H9 (cell line): Measurements from ENCODE around the gene AKT1. TPM values are rescaled to one million over a fixed set of nuclear protein-coding genes. Genes with fewer than 3 reads are reported as not detected.

ENCODE experiments used
- DNase-seq: peaks from one replicate; pipeline ENCODE4 v3.0.0-alpha.2; 2017
- H2AFZ ChIP-seq: one replicate; pipeline ENCODE4 v1.6.1; 2013; ENCODE audit warnings: mild to moderate bottlenecking, low read length, control low read depth, moderate library complexity
- H2AK5ac ChIP-seq: 2 replicates; pipeline ENCODE4 v1.6.1; 2013; ENCODE audit warnings: low read length, control low read depth, mixed read lengths; ENCODE audit not compliant: insufficient read length
- H2BK120ac ChIP-seq: one replicate; pipeline ENCODE4 v1.6.1; 2013; ENCODE audit warnings: low read depth, mild to moderate bottlenecking, low read length, control low read depth, inconsistent platforms; ENCODE audit not compliant: poor library complexity, severe bottlenecking
- H2BK12ac ChIP-seq: 2 replicates; pipeline ENCODE4 v1.6.1; 2013; ENCODE audit warnings: low read length, control low read depth, mixed read lengths, low read depth; ENCODE audit not compliant: insufficient read length
- H2BK15ac ChIP-seq: 2 replicates; pipeline ENCODE4 v1.6.1; 2013; ENCODE audit warnings: low read depth, low read length, control low read depth
- H2BK20ac ChIP-seq: one replicate; pipeline ENCODE4 v1.6.1; 2013; ENCODE audit warnings: low read depth, mild to moderate bottlenecking, low read length, control low read depth, inconsistent platforms; ENCODE audit not compliant: poor library complexity, severe bottlenecking
- H2BK5ac ChIP-seq: 2 replicates; pipeline ENCODE4 v1.6.1; 2013; ENCODE audit warnings: low read length, control low read depth, mixed read lengths; ENCODE audit not compliant: insufficient read length
- H3K14ac ChIP-seq: 2 replicates; pipeline ENCODE4 v1.6.1; 2013; ENCODE audit warnings: low read length, control low read depth; ENCODE audit not compliant: insufficient read depth
- H3K18ac ChIP-seq: 2 replicates; pipeline ENCODE4 v1.6.1; 2013; ENCODE audit warnings: low read depth, mild to moderate bottlenecking, mixed read lengths, low read length, control low read depth; ENCODE audit not compliant: insufficient read length
- H3K23ac ChIP-seq: 2 replicates; pipeline ENCODE4 v1.6.1; 2013; ENCODE audit warnings: low read length, control low read depth, mixed read lengths, low read depth; ENCODE audit not compliant: insufficient read length
- H3K23me2 ChIP-seq: 2 replicates; pipeline ENCODE4 v1.6.1; 2013; ENCODE audit warnings: low read depth, mild to moderate bottlenecking, mixed read lengths, low read length, control low read depth; ENCODE audit not compliant: insufficient read length, poor library complexity, severe bottlenecking
- H3K27ac ChIP-seq: 2 replicates; pipeline ENCODE4 v1.5.1; 2013; ENCODE audit warnings: low read length, control low read depth, mixed read lengths, low read depth; ENCODE audit not compliant: insufficient read length
- H3K27me3 ChIP-seq: 2 replicates; pipeline ENCODE4 v1.6.1; 2013; ENCODE audit warnings: low read length, control low read depth, inconsistent platforms; ENCODE audit not compliant: insufficient read depth
- H3K4ac ChIP-seq: 2 replicates; pipeline ENCODE4 v1.6.1; 2013; ENCODE audit warnings: low read depth, mild to moderate bottlenecking, control low read depth, inconsistent platforms, low read length, moderate library complexity
- H3K4me1 ChIP-seq: 2 replicates; pipeline ENCODE4 v1.6.1; 2013; ENCODE audit warnings: low read length, control low read depth, inconsistent platforms; ENCODE audit not compliant: insufficient read depth
- H3K4me2 ChIP-seq: 2 replicates; pipeline ENCODE4 v1.6.1; 2013; ENCODE audit warnings: low read length, control low read depth, mixed read lengths; ENCODE audit not compliant: insufficient read length, insufficient read depth
- H3K56ac ChIP-seq: 2 replicates; pipeline ENCODE4 v1.6.1; 2013; ENCODE audit warnings: low read depth, mild to moderate bottlenecking, mixed read lengths, low read length, control low read depth; ENCODE audit not compliant: insufficient read length
- H3K79me1 ChIP-seq: 2 replicates; pipeline ENCODE4 v1.6.1; 2013; ENCODE audit warnings: low read depth, mild to moderate bottlenecking, moderate library complexity, low read length, control low read depth, inconsistent platforms; ENCODE audit not compliant: insufficient read depth, poor library complexity, severe bottlenecking
- H3K79me2 ChIP-seq: 2 replicates; pipeline ENCODE4 v1.6.1; 2013; ENCODE audit warnings: low read length, control low read depth, inconsistent platforms; ENCODE audit not compliant: insufficient read depth
- H3K9ac ChIP-seq: 2 replicates; pipeline ENCODE4 v1.6.1; 2013; ENCODE audit warnings: low read length, control low read depth, mixed read lengths; ENCODE audit not compliant: insufficient read length; ENCODE audit errors: extremely low read depth
- H3K9me3 ChIP-seq: one replicate; pipeline ENCODE4 v1.6.1; 2013; ENCODE audit warnings: low read depth, low read length, inconsistent platforms; ENCODE audit not compliant: control insufficient read depth
- H3T11ph ChIP-seq: one replicate; pipeline ENCODE4 v1.6.1; 2013; ENCODE audit warnings: mild to moderate bottlenecking, low read length, control low read depth, inconsistent platforms
- H4K20me1 ChIP-seq: one replicate; pipeline ENCODE4 v1.6.1; 2013; ENCODE audit not compliant: control insufficient read depth, insufficient read length, insufficient read depth
- H4K5ac ChIP-seq: 2 replicates; pipeline ENCODE4 v1.6.1; 2013; ENCODE audit warnings: low read depth, mild to moderate bottlenecking, mixed read lengths, low read length, control low read depth; ENCODE audit not compliant: insufficient read length
- H4K8ac ChIP-seq: replicated peaks from 2 replicates; pipeline ENCODE4 v1.6.1; 2013; ENCODE audit warnings: low read length, control low read depth, mixed read lengths, low read depth; ENCODE audit not compliant: insufficient read length
- H4K91ac ChIP-seq: 2 replicates; pipeline ENCODE4 v1.6.1; 2013; ENCODE audit warnings: low read depth, mild to moderate bottlenecking, moderate library complexity, mixed read lengths, low read length, control low read depth; ENCODE audit not compliant: insufficient read length
- H3K27ac Mint-ChIP-seq, 3 experiments: 2 replicates in 2 of 3; 3 replicates in 1 of 3; pipeline ENCODE4 v1.8.0; 2020 to 2021; ENCODE audit warnings: mixed read lengths in 3 of 3, mild to moderate bottlenecking in 1 of 3, moderate library complexity in 1 of 3
- H3K27me3 Mint-ChIP-seq: 2 replicates; pipeline ENCODE4 v1.8.0; 2021; ENCODE audit warnings: low read depth, mild to moderate bottlenecking, moderate library complexity, mixed read lengths
- H3K36me3 Mint-ChIP-seq, 3 experiments: 2 replicates in 2 of 3; 3 replicates in 1 of 3; pipeline ENCODE4 v1.8.0; 2020 to 2021; ENCODE audit warnings: low read depth in 3 of 3, mixed read lengths in 3 of 3; ENCODE audit not compliant: insufficient read depth in 1 of 3
- H3K4me1 Mint-ChIP-seq, 2 experiments: 2 replicates each; pipeline ENCODE4 v1.8.0; 2020; ENCODE audit warnings: mixed read lengths in 2 of 2
- H3K4me3 Mint-ChIP-seq, 2 experiments: 2 replicates in 1 of 2; 3 replicates in 1 of 2; pipeline ENCODE4 v1.8.0; 2020 to 2021; ENCODE audit warnings: mild to moderate bottlenecking in 2 of 2, mixed read lengths in 2 of 2, moderate library complexity in 1 of 2
- H3K9me3 Mint-ChIP-seq, 2 experiments: 2 replicates in 1 of 2; 3 replicates in 1 of 2; pipeline ENCODE4 v1.8.0; 2020; ENCODE audit warnings: mild to moderate bottlenecking in 2 of 2, mixed read lengths in 2 of 2, moderate library complexity in 1 of 2
- CTCF ChIP-seq: fragments of 200-600 bp; sonication (generic); conservative IDR thresholded peaks from 3 replicates; pipeline ENCODE4 v1.8.0; 2021; ENCODE audit warnings: antibody characterized with exemption, mild to moderate bottlenecking
- WGBS: extraction: QIAGEN DNeasy Blood & Tissue Kit; methylation state at CpG from one replicate; pipeline ENCODE4 v1.1.7; 2013; ENCODE audit warnings: missing lambda C conversion rate, low lambda C conversion rate, mixed read lengths; ENCODE audit not compliant: insufficient read length; ENCODE audit errors: extremely low coverage; 5-methylcytosine and 5-hydroxymethylcytosine counted together
- total RNA-seq: library from RNA; stranded (reverse); gene quantifications from 2 replicates; pipeline ENCODE4 v1.2.1, GENCODE V29; 2021

AKT1 gene
- total RNA-seq, 1 experiment from 2014 or later = 101 TPM

GRCh38 chr14:104745431-104745830 lies 50.1 kb downstream of the AKT1 start:
- H3K9me3 ChIP-seq = peaks cover 6% of the 10 kb centered on the region
- no CpG with 5 or more reads among the region's 9 CpGs for WGBS
- H2BK12ac ChIP-seq = no peak overlapping the region
- no peak overlapping the region for H3K56ac ChIP-seq
- H2BK20ac ChIP-seq = no peak overlapping the region
- Mint-ChIP-seq H3K9me3 (peaks cover 6 to 7% of the 10 kb centered on the region in 2 experiments; a peak in 4 of 5 replicates), H3K27me3 (peaks cover 5% of the 10 kb centered on the region), H3K36me3 (peaks cover 0 to 27% (median 0%) of the 10 kb centered on the region in 3 experiments; a peak in 6 of 7 replicates), H3K4me3 (no peak overlapping the region; a peak in 1 of 5 replicates), H3K27ac (no peak overlapping the region; a peak in 1 of 7 replicates), H3K4me1 (peaks cover 4 to 9% of the 10 kb centered on the region in 2 experiments)
- no peak overlapping the region for H4K5ac ChIP-seq
- TF ChIP-seq CTCF = no peak
- no peak overlapping the region for H3K9ac ChIP-seq
- no peaks in the 10 kb centered on the region for H3K79me1 ChIP-seq
- no peak overlapping the region for H3K27ac ChIP-seq
- H2AFZ ChIP-seq = no peak overlapping the region
- H3K18ac ChIP-seq = no peak overlapping the region
- no peak overlapping the region for H3K4ac ChIP-seq
- H3T11ph ChIP-seq = no peak overlapping the region
- H4K20me1 ChIP-seq = no peaks in the 10 kb centered on the region
- H3K4me2 ChIP-seq = no peak overlapping the region
- no peak overlapping the region for H3K14ac ChIP-seq
- H3K4me1 ChIP-seq = no peaks in the 10 kb centered on the region
- no peak overlapping the region for H4K91ac ChIP-seq
- no peaks in the 10 kb centered on the region for H3K23me2 ChIP-seq
- H3K27me3 ChIP-seq = no peaks in the 10 kb centered on the region
- no peak overlapping the region for H2BK120ac ChIP-seq
- H2AK5ac ChIP-seq = no peak overlapping the region
- no peak for DNase-seq
- no peak overlapping the region for H2BK15ac ChIP-seq
- H2BK5ac ChIP-seq = no peak overlapping the region
- no peak overlapping the region for H3K23ac ChIP-seq
- no peak overlapping the region for H4K8ac ChIP-seq
- H3K79me2 ChIP-seq = no peaks in the 10 kb centered on the region
